ES-I3 (cell line): Measurements from ENCODE around the gene TBC1D9.

Experiments used
- H3K36me3 ChIP-seq: 2 replicates; pipeline ENCODE4 v1.6.1; 2013; ENCODE audit warnings: mild to moderate bottlenecking, low read length, control low read depth, moderate library complexity; ENCODE audit not compliant: insufficient read depth
- H3K4me1 ChIP-seq: 2 replicates; pipeline ENCODE4 v1.6.1; 2013; ENCODE audit warnings: mild to moderate bottlenecking, control low read depth, low read length; ENCODE audit not compliant: insufficient read depth
- H3K9ac ChIP-seq: 2 replicates; pipeline ENCODE4 v1.6.1; 2013; ENCODE audit warnings: low read depth, mild to moderate bottlenecking, low read length, moderate library complexity
- H3K9me3 ChIP-seq: 2 replicates; pipeline ENCODE4 v1.6.1; 2013; ENCODE audit warnings: mild to moderate bottlenecking, low read length, moderate library complexity; ENCODE audit not compliant: control insufficient read depth, insufficient read depth

The TBC1D9 gene

DNA sequence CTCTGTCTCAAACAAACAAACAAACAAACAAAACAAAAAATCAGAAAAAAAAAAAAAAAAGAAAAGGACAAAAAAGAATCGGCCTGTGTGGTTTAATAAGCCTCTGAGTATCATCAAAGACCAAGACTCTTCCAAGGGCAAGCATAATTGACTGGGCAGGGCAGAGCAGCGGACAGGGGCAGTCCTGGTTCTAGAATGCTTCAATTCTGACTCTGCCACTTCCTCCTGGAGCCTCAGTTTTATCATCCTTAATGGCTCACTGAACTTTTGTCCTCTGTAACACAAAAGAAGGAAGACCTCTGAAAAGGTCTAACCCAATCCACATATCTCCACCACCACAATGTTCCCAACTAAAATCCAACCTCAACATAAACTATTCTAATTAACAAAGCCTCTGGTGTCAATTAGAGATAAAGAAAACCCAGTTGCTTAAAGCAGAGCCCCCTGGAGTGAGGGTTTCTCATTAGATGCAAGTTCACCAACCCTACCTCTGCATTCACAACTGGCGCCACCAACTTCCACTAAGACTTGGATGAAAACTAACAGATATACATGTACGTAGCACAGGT lies 51.7 kb downstream of the TBC1D9 start:
- H3K4me1 ChIP-seq = no peaks in the 10 kb centered on the region
- H3K9ac ChIP-seq = no peak overlapping the region
- H3K36me3 ChIP-seq = no peaks in the 10 kb centered on the region
- H3K9me3 ChIP-seq = no peaks in the 10 kb centered on the region

DNA sequence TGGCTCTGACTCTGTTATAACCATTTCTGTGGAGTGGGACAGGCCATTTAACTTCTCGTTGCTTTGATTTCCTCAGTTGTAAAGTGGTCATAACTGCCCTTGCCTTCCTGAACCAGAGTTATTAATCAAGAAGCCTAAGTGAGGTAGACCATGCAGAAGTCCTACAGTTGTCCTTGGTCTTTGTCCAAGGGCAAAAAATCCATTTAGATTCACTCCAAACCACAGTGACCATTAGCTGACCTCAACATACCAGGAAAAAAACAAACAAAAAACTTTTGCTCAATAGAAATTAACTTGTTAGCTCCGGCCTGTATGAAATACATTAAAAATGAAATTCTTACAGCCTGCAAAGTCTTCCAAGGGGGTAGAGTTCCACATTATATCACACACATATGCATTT lies 52.7 kb downstream of the TBC1D9 start:
- no peaks in the 10 kb centered on the region for H3K9me3 ChIP-seq
- H3K36me3 ChIP-seq = no peaks in the 10 kb centered on the region
- no peak overlapping the region for H3K9ac ChIP-seq
- H3K4me1 ChIP-seq = no peaks in the 10 kb centered on the region

DNA sequence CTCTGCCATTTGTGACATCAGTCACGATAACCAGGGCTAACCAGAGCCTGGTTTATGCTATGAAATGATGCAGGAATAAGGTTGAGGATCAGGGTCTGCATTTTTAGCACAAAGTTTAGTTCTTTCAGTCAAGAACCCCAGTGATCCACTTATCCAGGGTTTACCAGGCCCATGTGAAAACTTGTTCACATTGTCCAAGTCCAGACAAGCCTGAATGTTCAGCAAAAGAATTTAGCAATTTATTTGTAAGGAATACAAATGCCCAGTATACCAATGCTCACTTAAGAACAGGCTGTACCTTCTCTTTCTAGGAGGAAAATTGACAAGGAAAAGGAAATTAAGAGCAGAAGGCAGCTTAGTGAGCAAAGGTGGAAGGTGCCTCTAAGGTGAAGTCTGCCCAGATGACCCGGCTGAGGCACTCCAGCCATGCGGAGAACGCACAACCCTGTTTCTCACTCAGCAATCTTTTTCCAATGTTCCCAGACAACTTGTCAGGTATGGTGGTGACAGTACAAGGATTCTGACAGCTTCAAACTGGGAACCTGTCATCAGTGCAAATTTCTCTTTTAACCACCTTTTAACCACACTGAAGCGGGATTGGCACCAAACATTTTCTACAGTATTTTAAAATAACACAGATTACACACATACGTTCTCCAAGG lies 54.0 kb downstream of the TBC1D9 start:
- Histone ChIP-seq H3K9me3 (no peaks in the 10 kb centered on the region), H3K4me1 (no peaks in the 10 kb centered on the region), H3K9ac (no peak overlapping the region), H3K36me3 (no peaks in the 10 kb centered on the region)

DNA sequence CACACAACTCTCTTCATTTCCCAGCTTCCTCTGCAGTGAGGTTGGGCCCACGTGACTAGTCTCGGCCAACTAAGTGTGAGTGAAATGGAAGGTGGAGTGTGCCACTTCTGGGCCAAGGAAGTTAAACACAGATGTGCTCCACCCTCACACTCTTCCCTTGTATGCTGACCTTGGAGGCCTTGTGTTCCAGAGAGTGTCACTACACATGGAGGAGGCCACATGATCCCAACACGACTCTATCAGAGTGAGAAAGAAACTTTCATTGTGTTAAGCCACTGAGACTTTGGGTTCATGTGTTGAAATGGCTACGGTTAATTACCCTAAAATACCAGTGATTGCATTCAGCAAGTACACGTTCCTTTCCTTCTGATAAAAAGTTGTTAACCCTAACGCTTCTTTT lies 55.1 kb downstream of the TBC1D9 start:
- Histone ChIP-seq H3K9me3 (no peaks in the 10 kb centered on the region), H3K4me1 (no peaks in the 10 kb centered on the region), H3K9ac (no peak overlapping the region), H3K36me3 (no peaks in the 10 kb centered on the region)

DNA sequence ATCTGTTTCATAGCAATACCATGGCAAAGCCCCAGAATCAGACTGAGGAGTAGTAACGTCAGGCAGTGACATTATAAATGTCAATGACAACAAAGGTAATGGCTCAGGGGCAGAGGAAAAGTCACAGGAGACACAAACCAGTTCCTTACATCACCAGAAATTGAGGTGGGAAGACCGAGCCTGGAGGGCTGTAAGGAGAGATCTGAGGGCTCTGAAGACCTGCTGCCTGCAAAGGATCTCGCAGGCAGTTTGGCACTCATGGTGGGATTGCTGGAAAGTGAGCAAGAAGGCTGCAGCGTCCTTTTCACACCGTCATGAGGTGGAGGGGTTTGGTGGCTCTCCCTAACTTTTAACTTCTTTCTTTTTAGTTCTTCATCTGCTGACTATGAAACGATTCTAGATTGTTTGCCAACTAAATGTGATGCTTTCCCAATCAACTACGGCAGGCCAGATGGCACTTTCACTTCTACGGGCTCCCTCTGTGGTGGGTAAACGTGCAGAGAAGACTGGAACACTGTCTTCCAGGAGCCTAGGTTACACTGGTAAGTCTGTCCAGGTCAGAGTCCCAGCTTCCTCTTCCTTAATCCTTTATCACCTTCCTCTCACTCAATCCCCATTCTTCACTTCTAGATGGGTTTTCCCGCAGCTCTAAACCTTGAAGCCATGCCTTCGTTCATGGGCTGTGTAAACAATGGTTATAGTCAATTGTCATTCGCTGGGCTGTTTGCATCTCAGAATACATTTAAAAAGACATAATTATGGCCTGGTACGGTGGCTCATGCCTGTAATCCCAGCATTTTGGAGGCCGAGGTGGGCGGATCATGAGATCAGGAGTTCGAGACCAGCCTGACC lies 58.2 kb downstream of the TBC1D9 start:
- Histone ChIP-seq H3K4me1 (no peaks in the 10 kb centered on the region), H3K36me3 (no peaks in the 10 kb centered on the region), H3K9ac (no peak overlapping the region), H3K9me3 (no peaks in the 10 kb centered on the region)

DNA sequence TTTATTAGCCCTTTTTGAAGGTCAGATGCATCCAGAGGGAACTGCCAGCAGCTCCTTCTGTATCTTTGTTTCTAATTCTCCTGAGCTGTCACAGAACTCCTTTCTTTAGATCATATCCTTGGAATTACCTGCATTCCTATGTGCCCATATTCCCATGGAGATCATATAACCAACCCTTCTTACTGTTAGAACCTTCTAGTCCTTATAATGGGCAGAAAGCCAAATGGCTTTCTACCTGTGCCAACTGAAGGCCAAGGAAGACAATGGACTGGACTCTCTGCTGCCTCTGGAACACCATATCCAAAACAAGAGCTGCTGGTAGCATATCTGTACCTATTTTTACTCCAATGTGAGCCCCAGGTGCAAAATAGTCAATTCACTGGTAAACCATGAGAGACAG lies 60.7 kb downstream of the TBC1D9 start:
- no peaks in the 10 kb centered on the region for H3K36me3 ChIP-seq
- H3K9ac ChIP-seq = no peak overlapping the region
- no peaks in the 10 kb centered on the region for H3K9me3 ChIP-seq
- peaks cover 5% of the 10 kb centered on the region; the same call in 1 of the 2 replicates for H3K4me1 ChIP-seq

DNA sequence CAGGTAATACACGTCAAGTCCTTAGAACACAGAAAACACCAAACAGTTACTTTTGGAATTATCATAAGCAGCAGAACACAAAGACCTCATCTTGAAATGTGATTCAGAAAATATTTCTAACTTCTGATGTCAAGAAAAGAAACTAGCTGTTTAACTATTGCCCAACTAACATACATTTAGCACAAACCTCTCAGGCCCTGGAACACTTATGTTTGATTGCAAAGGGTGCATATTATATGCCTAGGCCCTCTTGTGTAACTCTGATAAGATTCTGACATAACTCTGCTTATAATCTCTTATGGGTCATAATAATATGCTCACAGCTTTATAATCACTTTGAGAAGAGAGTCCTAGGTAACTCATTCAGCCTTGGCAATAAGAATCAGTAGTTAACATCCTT lies 62.6 kb downstream of the TBC1D9 start:
- H3K4me1 ChIP-seq = peaks cover 12% of the 10 kb centered on the region
- no peaks in the 10 kb centered on the region for H3K36me3 ChIP-seq
- H3K9ac ChIP-seq = no peak overlapping the region
- H3K9me3 ChIP-seq = no peaks in the 10 kb centered on the region

DNA sequence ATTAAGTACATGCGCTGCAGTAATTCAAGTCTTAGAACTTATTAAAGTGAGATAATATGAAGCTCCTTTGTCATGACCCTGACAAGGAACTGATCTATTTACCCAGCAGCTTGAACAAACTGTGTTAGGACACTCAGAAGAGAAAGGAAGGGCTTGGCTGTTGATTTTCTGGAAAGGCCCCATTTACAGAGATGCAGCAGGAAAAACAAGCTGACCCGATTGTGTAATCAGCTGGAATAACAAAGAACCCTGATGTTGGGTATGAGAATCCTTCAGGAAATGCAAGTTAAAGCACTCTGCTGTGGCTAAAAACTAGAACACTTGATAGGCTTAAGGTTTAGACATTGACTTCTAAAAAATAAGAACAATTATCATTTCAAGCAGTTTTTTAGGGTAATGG lies 64.8 kb downstream of the TBC1D9 start:
- peaks cover 15% of the 10 kb centered on the region for H3K4me1 ChIP-seq
- H3K9me3 ChIP-seq = no peaks in the 10 kb centered on the region
- H3K9ac ChIP-seq = no peak overlapping the region
- no peaks in the 10 kb centered on the region for H3K36me3 ChIP-seq

DNA sequence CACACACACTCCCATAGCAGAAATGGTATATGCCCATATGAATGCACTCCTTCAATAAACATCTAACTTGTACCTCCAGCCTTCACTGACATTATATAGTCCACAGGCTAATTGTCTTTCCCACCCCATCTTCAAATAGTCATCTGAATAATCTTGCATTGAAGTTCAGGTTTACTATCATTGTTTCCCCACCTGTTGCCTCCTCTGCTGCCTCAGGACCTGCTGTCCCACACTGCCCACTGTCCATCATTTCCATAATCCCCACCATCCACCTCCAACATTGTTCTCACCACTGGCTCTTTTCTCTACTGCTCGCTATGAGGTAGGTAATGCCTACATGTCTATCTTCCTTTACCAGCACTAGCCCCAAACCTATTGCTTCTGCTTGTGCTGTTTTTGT lies 66.1 kb downstream of the TBC1D9 start:
- Histone ChIP-seq H3K4me1 (peaks cover 15% of the 10 kb centered on the region), H3K9me3 (no peaks in the 10 kb centered on the region), H3K9ac (no peak overlapping the region), H3K36me3 (no peaks in the 10 kb centered on the region)

DNA sequence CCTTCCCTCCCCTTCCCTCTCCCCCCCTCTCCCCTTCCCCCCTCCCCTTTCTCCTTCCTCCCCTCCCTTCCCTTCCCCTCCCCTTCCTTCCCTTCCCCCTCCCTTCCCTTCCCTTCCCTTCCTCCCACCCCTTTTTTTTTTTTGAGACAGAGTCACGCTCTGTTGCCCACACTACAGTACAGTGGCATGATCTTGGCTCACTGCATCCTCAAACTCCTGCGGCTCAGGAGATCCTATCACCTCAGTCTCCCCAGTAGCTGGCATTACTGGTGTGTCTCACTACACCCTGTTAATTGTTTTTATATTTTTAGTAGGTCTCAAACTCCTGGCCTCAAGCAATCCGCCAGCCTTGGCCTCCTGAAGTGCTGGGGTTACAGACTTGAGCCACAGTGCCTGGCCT lies 66.6 kb downstream of the TBC1D9 start:
- Histone ChIP-seq H3K36me3 (no peaks in the 10 kb centered on the region), H3K9me3 (no peaks in the 10 kb centered on the region), H3K9ac (no peak overlapping the region), H3K4me1 (peaks cover 15% of the 10 kb centered on the region)

DNA sequence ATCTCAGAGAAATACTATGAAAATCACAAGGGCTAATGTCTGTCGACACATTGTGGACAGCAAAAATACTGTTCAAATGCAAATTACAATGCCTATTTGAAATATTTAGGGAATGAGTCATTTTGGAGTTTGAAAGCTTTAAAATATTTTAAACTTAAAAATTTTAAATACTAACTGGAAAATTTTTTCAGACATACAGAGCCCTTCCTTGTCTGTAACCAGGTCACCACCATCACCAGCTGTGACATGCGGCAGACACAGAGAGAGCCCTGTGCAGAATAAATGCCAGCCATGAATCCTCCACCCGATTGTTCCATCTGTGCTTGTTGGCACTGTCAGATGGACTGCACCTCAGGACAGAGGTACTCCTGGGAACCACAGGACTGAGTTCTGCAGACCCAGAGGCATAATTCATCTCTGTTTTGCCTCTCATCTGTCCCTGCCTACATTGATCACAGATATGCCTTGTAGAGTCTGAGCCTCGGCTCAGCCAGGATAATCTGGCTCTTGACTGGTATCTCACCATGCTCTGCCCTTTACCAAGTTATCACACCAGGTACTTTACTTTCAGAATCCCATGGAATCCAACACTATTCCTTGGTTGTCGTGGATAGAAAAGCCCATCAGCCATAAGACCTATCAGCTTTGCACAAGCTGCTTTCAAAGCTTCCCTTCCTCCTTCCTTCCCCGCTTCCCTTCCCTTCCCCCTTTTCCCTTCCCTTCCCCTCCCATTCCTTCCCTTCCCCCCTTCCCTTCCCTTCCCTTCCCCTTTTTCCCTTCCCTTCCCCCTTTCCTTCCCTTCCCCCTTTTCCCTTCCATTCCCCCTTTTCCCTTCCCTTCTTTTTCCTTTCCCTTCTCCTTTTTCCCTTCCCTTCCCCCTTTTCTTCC lies 67.2 kb downstream of the TBC1D9 start:
- no peaks in the 10 kb centered on the region for H3K9me3 ChIP-seq
- peaks cover 15% of the 10 kb centered on the region for H3K4me1 ChIP-seq
- H3K36me3 ChIP-seq = no peaks in the 10 kb centered on the region
- H3K9ac ChIP-seq = no peak overlapping the region

DNA sequence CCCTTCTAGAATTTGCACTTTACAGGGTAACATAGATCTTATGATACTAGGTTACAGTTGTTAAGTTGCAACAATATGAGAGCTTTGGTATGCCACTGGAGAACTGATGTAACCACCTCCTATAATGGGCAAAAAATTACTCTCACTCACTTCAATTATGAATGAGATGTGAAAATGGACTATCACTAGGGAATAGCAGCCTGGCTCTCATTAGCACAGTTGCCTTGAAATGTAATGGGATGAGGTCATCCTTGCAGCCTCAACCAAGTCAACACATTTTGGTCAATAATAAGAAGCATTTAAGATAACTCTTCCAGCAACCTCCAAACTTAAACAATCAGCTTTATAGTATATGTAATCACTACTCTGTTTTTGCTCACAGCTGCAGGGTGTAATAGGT lies 69.4 kb downstream of the TBC1D9 start:
- Histone ChIP-seq H3K4me1 (peaks cover 15% of the 10 kb centered on the region), H3K9me3 (no peaks in the 10 kb centered on the region), H3K36me3 (no peaks in the 10 kb centered on the region), H3K9ac (no peak overlapping the region)

DNA sequence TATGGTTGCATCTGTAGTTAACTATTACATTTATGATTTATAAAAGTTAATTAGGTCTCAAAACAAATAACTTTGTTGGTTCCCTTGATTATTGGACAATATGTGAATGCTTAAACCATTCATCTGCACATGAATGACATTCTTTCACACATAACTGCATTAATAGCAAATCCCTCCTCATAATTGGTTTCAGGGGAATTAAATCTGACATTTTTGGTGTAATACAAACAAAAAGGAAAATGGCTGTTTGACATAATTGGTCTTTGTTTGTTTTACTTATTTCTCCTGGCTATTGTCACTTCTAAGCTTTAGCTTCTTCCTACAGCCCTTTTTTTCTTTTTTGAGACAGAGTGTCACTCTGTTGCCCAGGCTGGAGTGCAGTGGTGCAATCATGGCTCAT lies 71.9 kb downstream of the TBC1D9 start:
- no peaks in the 10 kb centered on the region for H3K9me3 ChIP-seq
- no peak overlapping the region for H3K9ac ChIP-seq

DNA sequence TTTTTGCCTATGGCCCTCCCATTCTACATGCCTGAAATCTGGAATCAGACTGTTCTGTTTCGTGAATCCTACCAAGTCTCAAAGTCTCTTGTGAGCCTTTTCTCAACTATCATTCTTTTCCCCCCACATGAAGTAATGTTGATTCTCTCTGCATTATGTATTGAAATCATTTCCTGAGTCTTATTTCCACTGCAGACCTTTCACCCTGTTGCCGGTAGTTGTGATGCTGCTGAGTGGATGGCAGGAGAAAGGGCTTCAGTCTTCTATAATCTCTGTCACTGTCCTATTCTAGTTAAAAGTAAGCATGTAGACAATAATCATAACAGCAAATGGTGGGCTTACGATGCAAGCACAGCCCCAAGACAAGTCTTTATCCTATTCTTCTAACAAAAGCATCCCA lies 75.0 kb downstream of the TBC1D9 start:
- Histone ChIP-seq H3K9me3 (no peaks in the 10 kb centered on the region), H3K4me1 (no peaks in the 10 kb centered on the region), H3K9ac (no peak overlapping the region), H3K36me3 (no peaks in the 10 kb centered on the region)

More for the DNA sequence above, 71.9 kb downstream of the TBC1D9 start:
- H3K4me1 ChIP-seq = peaks cover 9% of the 10 kb centered on the region
- H3K36me3 ChIP-seq = no peaks in the 10 kb centered on the region
